Prostate gland (tissue), 2 donors: ENCODE data around the gene TCP11.

ENCODE experiments used
- POLR2A ChIP-seq: fragments of 450-650 bp; IDR thresholded peaks from one replicate; pipeline ENCODE4 v1.6.1; 2016; ENCODE audit warnings: antibody characterized with exemption, mild to moderate bottlenecking
- POLR2AphosphoS5 ChIP-seq: sonication (generic); formaldehyde crosslinking; IDR thresholded peaks from one replicate; pipeline ENCODE4 v1.6.1; 2017; ENCODE audit warnings: antibody characterized with exemption
- TF ChIP-seq, protein P1 (sequence below), 4 experiments: fragments of 200-600 bp in 2 of 4; fragments of 450-650 bp in 2 of 4; sonication (generic) in 2 of 4; IDR thresholded peaks; 1 replicate in 3 of 4; 2 replicates in 1 of 4; pipeline ENCODE4 v1.5.1; 2016 to 2019; ENCODE audit warnings: antibody characterized with exemption in 4 of 4, mild to moderate bottlenecking in 2 of 4, moderate library complexity in 2 of 4

- no peak for TF ChIP-seq POLR2AphosphoS5
- TF ChIP-seq, protein P1, sequence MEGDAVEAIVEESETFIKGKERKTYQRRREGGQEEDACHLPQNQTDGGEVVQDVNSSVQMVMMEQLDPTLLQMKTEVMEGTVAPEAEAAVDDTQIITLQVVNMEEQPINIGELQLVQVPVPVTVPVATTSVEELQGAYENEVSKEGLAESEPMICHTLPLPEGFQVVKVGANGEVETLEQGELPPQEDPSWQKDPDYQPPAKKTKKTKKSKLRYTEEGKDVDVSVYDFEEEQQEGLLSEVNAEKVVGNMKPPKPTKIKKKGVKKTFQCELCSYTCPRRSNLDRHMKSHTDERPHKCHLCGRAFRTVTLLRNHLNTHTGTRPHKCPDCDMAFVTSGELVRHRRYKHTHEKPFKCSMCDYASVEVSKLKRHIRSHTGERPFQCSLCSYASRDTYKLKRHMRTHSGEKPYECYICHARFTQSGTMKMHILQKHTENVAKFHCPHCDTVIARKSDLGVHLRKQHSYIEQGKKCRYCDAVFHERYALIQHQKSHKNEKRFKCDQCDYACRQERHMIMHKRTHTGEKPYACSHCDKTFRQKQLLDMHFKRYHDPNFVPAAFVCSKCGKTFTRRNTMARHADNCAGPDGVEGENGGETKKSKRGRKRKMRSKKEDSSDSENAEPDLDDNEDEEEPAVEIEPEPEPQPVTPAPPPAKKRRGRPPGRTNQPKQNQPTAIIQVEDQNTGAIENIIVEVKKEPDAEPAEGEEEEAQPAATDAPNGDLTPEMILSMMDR (IDR thresholded peaks at IDR 0.05): no peak
- TF ChIP-seq POLR2A: no peak
These were observed 52.6 kb downstream of the TCP11 start for GRCh38 chr6:35088281-35089215.
